Activated CD4-positive, CD25-positive, alpha-beta regulatory T cell treated with anti-CD3 and anti-CD28 coated beads, Interleukin-2, amount 50 U/mL, for 72 hours (primary cell): ENCODE measurements around the gene SRPK2.

Experiments used
- DNase-seq: peaks from one replicate; pipeline ENCODE4 v3.0.0; 2021

Gene SRPK2

DNA sequence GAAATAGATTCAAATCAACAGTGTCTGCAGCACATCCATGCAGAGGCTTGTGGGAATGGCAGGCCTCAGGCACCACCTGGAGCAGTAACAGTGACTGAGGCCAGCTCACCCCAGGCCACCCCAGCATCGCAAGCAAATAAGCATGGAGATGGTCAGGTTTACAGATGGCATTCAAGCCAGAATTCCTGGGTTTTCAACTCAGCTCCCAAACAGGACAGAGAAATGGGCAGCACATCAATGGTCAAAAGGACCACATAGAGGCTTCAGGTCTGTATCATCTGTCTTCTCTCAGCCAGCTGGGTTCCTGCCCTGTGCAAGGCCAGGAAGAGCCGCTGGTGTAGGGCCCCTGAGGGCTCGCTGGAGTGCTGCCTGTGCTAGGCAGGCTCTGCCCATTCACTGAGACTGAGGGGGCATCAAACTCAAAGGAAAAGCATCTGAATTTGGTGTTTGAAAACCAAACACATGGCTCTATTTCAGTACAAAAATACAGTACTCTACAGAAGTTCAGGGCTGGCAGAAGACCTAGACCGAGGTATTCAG, 262.2 kb downstream of the SRPK2 start:
- no peak for DNase-seq

DNA sequence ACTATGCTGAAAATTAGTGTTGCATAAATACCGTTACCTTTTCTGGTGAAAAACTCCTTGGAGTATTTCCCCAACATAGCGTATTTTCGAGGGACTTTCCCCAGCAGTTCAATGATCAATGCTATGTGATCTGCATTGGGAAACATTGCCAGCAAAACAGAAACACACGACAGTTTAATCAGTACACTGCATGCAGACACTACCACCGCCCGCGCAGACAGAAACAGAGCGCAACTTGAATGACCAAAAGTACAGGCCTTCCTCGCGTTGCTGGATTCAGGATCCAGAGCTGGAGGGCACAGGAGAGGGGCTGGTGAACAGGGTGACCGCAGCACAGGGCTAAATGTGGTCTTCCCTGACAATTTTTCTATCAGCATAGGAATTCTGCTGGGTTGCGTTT, 263.0 kb downstream of the SRPK2 start:
- no peak for DNase-seq

DNA sequence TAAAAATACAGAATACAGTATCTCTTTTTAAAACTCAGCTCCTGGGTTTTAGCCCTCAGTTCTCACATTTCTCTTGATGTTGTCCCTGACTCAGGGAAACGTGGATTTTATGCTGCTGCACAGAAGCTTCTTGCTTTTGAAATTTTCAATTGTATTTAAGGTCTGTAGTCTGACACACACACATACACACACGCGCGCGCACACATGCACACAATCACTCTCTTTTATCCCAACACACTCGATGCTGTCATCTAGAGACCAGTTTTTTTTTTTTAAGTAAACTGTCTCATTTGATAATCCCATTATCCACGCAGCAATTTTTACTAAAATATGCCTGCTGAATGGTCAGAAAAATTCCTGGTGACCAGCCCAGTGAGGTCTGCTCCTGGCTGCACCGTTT, 266.1 kb downstream of the SRPK2 start:
- DNase-seq, result no peak

DNA sequence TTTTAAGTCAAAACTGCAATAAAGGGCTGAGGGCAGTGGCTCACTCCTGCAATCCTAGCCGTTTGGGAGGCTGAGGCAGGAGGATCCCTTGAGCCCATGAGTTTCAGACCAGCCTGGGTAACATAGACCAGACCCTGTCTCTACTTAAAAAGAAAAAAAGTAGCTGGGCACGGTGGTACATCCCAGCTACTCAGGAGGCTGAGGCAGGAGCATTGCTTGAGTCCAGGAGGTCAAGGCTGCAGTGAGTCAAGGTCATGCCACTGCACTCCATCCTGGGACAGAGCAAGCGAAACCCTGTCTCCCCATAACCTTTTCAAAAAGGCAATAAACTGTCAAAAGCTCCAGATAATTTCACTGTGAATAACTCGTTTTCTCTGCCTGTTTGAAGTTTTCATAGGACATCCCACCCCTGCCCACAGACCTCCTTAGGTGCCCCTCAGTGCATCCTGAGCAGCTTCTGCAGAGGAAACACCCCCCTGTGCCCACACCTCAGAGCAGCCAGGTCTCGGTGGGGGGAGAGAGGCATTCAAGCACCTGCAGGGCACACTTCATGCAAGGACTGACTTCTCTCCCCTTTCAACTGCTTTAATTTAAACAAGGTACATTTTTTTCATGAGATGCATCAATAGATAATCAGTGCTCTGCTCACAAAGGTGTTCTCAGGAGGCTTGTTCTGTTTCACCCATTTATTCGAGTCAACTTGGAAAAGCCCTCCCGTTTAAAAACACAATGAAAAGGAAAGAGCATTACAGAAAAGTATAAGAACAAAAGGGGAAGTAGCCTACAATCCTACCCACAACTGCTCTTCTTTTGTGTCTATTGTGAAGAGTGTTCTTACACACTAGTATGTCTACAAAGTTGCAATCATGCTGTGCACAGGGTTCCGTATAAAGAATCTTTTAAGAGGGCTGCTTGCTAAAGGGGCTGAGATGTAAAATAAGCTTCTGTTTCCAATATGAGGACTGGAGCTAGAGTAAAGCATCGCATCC, 269.8 kb downstream of the SRPK2 start:
- DNase-seq, result no peak

DNA sequence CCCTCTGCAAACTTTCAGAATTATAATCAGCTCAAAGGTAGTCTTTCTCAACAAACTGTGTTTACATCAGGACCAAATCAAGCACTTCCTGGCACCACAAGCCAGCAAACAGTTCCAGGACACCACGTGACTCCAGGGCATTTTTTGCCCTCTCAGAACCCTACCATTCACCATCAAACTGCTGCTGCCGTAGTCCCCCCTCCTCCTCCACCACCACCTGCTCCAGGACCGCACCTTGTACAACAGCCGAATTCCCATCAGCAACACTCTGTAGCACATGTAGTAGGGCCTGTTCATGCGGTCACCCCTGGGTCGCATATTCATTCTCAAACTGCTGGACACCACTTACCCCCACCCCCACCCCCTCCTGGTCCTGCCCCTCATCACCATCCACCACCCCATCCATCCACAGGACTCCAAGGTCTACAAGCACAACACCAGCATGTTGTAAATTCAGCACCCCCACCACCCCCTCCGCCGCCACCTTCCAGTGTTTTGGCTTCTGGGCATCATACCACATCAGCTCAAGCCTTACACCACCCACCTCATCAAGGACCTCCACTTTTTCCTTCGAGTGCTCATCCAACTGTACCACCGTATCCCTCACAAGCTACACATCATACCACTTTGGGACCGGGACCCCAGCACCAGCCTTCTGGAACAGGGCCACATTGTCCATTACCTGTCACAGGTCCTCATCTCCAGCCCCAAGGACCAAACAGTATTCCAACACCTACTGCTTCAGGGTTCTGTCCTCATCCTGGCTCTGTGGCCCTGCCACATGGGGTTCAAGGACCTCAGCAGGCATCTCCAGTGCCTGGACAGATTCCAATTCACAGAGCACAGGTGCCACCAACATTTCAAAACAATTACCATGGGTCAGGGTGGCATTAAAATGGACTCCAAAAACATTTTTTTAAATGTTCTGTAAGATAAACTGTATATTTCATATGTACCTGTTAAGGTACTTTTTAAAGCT, 276.0 kb downstream of the SRPK2 start:
- no peak for DNase-seq

DNA sequence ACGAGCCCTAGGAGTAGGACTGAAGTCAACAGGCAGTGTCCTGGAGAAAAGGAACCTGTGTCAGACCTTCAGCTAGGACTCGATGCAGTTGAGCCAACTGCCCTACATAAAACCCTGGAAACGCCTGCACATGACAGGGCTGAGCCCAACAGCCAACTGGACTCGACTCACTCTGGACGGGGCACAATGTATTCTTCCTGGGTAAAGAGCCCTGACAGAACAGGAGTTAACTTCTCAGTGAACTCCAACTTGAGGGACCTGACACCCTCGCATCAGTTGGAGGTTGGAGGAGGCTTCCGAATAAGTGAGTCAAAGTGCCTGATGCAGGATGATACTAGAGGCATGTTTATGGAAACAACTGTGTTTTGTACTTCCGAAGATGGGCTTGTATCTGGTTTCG, 281.3 kb downstream of the SRPK2 start:
- DNase-seq, result no peak

DNA sequence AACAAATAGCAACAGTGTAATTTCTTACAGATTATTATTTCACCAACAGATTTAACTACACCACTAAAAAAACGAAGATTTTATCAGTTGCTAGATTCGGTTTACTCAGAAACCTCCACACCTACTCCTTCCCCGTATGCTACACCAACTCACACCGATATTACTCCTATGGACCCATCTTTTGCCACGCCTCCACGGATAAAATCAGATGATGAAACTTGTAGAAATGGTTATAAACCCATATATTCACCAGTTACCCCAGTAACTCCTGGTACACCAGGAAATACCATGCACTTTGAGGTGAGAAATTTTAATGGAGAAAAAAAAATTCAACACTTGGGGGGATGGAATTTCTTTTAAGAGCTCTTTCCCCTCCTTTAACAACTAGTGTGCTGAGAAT, 282.2 kb downstream of the SRPK2 start:
- no peak for DNase-seq

DNA sequence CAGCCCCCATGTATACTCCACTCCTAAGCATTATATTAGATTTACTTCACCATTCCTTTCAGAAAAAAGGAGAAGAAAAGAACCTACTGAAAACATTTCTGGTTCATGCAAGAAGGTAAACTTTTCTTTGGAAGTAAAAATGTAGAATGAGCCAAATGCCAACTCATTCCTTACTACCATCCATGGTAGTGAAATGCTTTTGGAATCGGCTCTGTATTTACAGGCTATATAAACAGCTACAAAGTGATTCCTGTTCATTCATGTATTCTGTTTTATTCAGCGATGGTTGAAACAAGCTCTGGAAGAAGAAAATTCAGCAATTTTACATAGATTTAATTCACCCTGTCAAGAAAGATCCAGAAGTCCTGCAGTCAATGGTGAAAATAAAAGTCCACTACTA, 283.1 kb downstream of the SRPK2 start:
- DNase-seq, result no peak

DNA sequence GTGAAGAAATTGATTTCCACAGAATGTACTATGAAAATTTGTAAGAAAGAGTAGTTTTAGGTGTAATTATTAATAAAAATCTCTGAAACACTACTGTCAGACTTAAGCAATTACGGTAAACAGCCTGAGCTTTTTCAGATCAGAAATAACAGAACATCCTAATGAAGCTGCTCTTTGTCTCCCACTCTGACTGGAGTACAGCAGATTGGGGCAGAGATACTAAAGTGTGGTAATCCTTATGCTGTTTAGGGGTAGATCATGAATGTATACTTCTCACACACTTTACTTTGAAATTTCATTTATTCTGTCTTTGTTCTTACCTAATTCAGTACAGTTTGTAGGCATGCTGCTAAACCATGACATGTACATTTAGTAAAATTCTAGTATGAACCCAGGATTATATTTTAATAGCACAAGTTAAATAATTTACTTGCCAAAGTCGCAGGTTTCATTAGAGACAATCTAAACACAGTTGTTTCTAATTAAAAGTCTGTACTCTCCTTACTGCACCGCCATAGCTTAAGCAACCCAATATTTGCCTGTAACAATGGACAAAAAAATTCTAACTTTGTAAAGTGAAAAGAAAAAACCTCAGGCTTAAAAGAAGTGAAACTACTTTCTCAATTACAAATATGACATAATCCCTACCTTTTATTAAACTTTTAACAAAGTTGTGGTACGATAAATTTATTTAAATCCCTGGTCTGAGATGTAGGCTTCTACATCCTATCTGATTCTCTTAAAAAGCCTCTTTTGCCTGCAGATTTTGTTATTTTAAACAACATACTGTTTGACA, 286.0 kb downstream of the SRPK2 start:
- no peak for DNase-seq

DNA sequence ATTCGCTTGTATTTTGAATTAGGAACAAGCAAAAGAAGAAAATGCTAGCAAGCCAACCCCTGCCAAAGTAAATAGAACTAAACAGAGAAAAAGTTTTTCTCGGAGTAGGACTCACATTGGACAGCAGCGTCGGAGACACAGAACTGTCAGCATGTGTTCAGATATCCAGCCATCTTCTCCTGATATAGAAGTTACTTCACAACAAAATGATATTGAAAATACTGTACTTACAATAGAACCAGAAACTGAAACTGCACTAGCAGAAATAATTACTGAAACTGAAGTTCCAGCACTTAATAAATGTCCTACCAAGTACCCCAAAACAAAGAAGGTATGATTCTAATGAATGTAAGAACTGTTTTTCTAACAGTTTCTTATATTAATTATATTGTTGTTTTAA, 286.9 kb downstream of the SRPK2 start:
- no peak for DNase-seq

DNA sequence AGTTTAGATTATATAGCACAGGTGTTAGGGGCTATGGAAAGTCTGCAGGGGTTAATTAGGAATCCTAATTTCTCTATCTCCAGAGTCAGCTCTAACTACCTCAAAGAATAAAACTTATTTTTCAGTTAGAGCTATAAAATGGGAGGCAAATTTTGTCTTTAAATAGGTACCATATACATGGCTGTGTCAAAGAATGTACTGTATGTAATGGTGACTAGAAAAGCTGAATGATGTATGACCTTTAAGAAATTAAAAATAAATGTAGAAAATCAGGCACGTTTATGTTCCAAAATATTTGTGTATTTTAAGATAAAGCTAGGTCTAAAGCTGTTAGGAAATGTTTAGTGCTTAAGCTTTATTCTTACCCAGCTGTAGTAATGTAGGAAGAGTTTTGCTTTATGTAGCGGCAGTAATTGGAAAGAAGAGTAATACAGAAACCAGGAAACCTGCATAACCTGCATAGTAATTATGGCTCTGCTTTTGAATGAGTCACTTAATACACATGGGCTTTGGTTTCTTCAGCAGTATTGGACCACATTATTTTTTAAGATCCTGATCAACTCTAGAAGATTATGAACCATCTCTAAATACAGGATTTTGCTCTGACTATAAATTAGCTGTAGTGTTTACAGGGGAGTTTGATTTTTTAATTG, 289.7 kb downstream of the SRPK2 start:
- no peak for DNase-seq

DNA sequence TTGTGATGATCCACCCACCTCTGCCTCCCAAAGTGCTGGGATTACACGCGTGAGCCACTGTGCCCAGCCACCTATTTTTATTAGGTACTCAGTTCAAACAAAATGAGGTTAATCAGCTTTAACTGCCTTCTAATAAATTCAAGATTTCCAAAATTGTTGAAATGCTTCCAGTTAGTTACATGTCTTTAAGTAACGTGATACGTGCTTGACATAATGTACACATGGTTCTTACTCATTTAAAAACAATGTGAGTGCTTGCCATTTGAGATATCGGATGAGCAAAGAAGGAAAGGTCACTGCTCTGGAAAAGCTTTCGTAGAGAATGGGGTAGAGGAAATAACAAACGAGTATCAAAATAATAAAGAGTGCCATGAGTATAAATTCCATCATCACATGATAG, 291.1 kb downstream of the SRPK2 start:
- no peak for DNase-seq

DNA sequence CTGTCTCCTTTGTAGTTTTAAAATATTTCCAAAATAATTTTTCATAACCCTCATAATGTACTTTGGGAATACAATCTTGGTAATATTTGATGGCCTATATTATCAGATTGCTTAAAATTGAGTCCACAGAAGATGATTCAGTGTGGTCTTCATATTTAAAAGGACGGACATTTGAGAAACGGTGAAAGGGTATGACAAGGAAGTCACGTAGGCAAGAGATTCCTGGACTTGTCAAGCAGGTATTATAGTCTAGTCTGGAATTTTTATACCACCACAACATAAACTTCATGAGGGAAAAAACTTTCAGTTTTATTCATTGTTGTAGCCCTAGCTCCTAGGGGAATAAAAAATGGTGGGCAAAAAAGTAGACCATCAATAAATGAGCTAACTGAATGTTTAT, 292.4 kb downstream of the SRPK2 start:
- DNase-seq, result no peak

DNA sequence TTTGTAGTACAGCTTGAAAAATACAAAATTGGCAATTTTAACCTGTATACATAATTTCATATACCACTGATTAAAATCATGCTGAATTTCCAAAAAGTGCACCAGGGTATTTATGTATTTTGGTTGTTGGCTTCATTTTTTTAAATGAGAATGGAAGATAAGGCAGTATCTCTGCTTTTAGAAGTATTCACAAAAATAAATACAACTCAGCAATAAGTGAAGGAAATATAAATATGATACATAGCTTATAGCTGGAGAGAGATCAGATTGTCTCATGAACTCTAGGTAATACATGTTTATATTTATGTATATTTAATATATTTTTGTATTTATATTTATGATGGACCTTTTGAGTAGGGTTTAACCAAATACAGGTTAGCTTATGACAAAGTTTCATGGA, 293.8 kb downstream of the SRPK2 start:
- no peak for DNase-seq

DNA sequence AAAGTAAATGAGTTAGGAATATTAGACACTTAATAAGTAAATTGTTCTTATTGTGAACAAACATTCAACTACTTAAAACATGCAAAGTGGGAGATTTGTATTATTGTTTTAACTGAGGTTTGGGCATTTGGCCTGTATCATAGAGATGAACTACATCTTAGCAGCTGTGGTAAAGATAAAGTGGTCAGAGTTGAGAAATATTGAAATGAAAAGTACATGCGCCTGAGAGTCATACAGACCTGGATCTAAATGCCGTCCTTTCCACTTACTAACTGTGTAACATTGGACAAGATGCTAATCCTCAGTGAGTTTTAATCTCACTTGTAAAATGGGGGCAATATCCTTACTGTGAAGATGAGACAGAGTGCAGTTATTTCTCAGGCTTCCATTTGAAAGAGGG, 300.3 kb downstream of the SRPK2 start:
- DNase-seq, result no peak

DNA sequence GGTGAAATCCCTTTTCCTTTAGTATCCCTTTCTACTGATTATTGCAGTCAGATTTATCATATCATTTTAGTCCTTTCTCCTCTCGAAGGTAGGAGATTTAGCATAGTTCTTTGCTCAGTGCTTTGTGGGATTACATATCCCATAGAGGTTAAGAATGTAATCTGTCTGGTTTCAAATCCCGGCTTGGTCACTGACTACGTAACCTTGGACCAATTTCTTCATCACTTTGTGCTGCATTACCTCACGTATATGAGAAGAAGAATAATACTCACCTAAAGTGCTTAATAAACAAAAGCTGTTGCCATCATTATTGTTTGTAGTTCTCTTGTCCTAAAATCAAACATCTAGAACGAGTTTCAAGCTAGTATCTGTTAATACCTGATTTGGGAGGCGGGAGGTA, 300.7 kb downstream of the SRPK2 start:
- DNase-seq, result no peak

DNA sequence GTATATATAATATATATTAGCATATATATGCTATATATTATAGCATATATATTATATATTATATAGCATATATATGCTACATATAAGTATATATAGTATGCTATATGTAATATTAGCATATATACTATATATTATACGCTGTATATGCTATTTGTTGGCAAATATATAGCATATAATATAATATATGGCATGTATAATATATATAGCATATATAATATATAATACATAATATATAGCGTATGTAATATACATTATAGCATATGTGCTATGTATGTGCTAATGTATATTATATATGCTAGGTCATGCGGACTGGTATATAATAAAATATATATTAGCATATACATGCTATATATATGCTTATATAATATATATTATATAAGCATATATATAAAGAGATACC, 301.9 kb downstream of the SRPK2 start:
- DNase-seq, result no peak

DNA sequence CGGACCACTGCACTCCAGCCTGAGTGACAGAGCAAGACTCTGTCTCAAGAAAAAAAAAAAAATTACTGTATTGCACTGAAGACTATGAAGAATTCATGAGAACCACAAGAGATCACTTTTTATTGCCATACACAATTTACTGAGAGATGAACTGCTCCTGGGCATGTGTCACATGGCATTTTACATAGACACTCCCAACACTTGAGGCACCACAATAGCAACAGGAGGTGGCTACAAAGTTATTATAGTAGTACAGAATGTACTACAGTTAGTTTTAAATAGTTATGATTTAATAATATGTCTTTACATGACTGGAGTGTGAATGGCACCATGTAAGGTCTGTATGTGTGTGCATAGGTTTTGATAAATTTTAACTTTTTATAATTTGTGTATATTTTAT, 304.1 kb downstream of the SRPK2 start:
- no peak for DNase-seq

DNA sequence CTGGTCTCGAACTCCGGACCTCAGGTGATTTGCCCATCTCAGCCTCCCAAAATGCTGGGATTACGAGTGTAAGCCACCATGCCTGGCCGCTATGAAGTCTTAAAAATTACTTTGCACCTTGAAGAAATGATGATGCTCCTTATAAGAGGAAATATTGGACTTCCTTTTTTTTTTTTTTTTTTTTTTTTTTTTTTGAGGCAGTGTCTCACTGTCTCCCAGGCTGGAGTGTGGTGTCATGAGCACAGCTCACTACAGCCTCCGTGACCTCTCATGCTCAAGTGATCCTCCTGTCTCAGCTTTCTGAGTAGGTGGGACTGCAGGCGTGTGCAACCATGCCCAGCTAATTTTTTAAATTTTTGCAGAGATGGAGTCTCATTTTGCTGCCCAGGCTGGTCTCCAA, 309.4 kb downstream of the SRPK2 start:
- no peak for DNase-seq

DNA sequence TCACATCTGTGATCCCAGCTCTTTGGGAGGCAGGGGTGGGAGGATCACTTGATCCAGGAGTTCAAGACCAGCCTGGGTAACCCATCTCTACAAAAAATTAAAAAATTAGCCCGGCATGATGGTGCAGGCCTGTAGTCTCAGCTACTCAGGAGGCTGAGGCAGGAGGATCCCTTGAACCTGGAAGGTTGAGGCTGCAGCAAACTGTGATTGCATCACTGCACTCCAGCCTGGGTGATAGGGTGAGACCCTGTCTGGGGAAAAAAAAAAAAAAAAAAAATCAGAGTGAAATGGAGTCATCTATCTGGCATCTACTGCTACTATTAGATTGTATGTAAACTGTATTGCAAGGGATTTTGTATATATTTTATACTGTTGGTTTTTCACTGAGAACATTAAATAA, 315.6 kb downstream of the SRPK2 start:
- no peak for DNase-seq

DNA sequence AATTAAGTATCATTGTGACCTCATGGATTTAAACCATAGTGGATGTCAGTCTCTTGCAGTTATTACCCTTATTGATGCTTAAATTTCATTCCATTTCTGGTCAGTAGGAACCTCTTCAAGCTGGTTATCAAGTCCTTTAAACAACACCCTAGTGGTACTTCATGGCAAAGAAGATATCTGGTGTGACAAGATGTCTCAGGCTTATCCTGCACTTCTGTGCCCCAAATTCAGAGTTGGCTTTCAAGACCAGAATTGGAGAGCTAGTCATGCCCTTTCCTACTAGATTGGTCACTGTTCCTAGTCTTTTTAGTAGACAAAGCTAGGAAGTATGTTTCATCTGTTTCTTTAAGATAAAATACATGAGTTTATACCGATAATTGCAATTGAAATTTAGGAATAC, 319.8 kb downstream of the SRPK2 start:
- DNase-seq, result no peak

DNA sequence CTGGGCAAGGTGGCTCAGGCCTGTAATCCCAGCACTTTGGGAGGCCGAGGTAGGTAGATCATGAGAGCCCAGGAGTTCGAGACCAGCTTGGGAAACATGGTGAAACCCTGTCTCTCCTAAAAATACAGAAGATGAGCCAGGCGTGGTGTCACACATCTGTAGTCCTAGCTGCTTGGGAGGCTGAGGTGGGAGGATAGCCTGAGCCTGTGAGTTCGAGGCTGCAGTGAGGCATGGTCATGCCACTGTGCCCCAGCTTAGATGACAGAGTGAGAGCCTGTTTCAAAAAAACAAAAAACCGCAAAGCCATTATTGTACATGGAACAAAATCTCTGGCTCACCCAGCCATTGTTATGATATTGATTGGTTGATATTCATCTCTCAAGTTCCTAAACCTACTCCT, 321.0 kb downstream of the SRPK2 start:
- DNase-seq, result no peak
